Peyer's patch (tissue), 4 donors: ENCODE results near the gene RAB15. TPM values are rescaled to one million over a fixed set of nuclear protein-coding genes. Genes with fewer than 3 reads are reported as not detected.

Source experiments
- DNase-seq, 3 donors: peaks; one replicate each; pipeline ENCODE4 v3.0.0-alpha.2; 2017 to 2019
- H3K27ac ChIP-seq, 4 donors: fragments of 200-600 bp; sonication (generic); one replicate each; pipeline ENCODE4 v1.5.1; 2016 to 2019
- H3K27me3 ChIP-seq, 2 donors: fragments of 200-600 bp; sonication (generic); one replicate each; pipeline ENCODE4 v1.5.1; 2019
- H3K36me3 ChIP-seq, 3 donors: fragments of 200-600 bp; sonication (generic); one replicate each; pipeline ENCODE4 v1.5.1; 2016 to 2019
- H3K4me1 ChIP-seq, 4 donors: fragments of 200-600 bp; sonication (generic); one replicate each; pipeline ENCODE4 v1.5.1; 2016 to 2019
- H3K4me3 ChIP-seq, 4 donors: fragments of 200-600 bp; sonication (generic); 1 replicate in 3 of 4; 2 replicates in 1 of 4; pipeline ENCODE4 v1.5.1; 2016 to 2019; ENCODE audit warnings: mild to moderate bottlenecking in 1 of 4
- H3K9me3 ChIP-seq, 4 donors: fragments of 200-600 bp; sonication (generic); one replicate each; pipeline ENCODE4 v1.5.1; 2016 to 2019; ENCODE audit warnings: mild to moderate bottlenecking in 1 of 4
- POLR2A ChIP-seq, 2 donors: fragments of 450-650 bp; IDR thresholded peaks; one replicate each; pipeline ENCODE4 v1.5.1; 2017; ENCODE audit warnings: antibody characterized with exemption in 2 of 2, mild to moderate bottlenecking in 2 of 2, moderate library complexity in 2 of 2
- total RNA-seq, 4 donors: library from RNA; depleted of rRNA; stranded (reverse); fragments of >200 nt; gene quantifications; one replicate each; pipeline ENCODE4 v1.1.0, GENCODE V29; 2016
- TF ChIP-seq, protein P1 (sequence below), 6 experiments: fragments of 450-650 bp in 4 of 6; fragments of 200-600 bp in 2 of 6; sonication (generic) in 1 of 6; IDR thresholded peaks; one replicate each; pipeline ENCODE4 v1.5.1; 2017 to 2019; ENCODE audit warnings: antibody characterized with exemption in 6 of 6, mild to moderate bottlenecking in 3 of 6, moderate library complexity in 1 of 6

RAB15 gene
- total RNA-seq, 4 donors from 2014 or later, result 17.4 to 29.8 (median 22.4) TPM

DNA sequence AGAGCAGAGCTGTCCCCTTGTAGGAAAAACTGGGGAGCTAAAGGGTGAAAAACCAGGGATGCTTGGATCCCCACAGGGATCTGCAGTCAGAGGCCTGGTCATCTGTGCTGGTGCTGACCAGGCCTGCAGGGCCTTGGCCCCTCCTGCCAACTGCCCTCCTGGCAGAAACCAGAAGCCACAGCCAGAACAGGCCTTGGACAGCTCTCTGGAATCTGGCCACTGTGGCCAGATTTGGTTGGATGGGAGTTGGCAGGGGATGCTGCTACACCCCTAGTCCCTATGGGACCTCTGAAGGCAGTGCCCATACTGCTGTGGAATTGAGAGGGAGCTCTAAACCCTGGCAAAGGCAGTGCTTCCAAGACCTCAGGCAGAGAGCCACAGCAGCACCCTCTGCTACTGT, 20.4 kb downstream of the RAB15 start:
- no peak for DNase-seq
- no peaks in the 10 kb centered on the region for H3K9me3 ChIP-seq
- H3K36me3 ChIP-seq, result peaks cover 0 to 18% (median 0%) of the 10 kb centered on the region in 3 donors
- no peaks in the 10 kb centered on the region for H3K4me1 ChIP-seq
- no peaks in the 10 kb centered on the region for H3K27me3 ChIP-seq
- no peak for TF ChIP-seq POLR2A (IDR thresholded peaks at IDR 0.05)
- TF ChIP-seq, protein P1, sequence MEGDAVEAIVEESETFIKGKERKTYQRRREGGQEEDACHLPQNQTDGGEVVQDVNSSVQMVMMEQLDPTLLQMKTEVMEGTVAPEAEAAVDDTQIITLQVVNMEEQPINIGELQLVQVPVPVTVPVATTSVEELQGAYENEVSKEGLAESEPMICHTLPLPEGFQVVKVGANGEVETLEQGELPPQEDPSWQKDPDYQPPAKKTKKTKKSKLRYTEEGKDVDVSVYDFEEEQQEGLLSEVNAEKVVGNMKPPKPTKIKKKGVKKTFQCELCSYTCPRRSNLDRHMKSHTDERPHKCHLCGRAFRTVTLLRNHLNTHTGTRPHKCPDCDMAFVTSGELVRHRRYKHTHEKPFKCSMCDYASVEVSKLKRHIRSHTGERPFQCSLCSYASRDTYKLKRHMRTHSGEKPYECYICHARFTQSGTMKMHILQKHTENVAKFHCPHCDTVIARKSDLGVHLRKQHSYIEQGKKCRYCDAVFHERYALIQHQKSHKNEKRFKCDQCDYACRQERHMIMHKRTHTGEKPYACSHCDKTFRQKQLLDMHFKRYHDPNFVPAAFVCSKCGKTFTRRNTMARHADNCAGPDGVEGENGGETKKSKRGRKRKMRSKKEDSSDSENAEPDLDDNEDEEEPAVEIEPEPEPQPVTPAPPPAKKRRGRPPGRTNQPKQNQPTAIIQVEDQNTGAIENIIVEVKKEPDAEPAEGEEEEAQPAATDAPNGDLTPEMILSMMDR (IDR thresholded peaks at IDR 0.05), result no peak
- no peak overlapping the region for H3K27ac ChIP-seq
- H3K4me3 ChIP-seq, result no peak overlapping the region

DNA sequence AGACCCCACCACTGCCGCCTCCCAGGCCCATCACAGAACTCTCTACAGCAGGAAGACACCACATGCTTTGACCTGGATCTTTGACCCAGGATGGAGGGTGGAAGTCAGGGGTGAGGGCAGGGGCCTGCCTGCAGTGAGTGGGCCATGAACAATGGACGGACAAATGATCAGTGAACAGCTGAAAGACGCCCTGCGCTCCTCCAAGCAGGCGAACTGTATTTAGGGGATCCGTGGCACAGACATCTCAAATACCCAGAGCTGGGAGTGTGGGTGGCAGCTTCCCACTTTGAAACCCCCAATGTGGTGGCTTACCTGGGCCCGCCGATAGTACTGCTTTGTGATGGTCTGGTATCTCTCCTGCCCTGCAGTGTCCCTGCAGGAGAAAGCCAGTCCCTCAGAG, 20.8 kb downstream of the RAB15 start:
- no peak for DNase-seq
- no peaks in the 10 kb centered on the region for H3K4me1 ChIP-seq
- H3K36me3 ChIP-seq, result peaks cover 0 to 18% (median 0%) of the 10 kb centered on the region in 3 donors
- no peaks in the 10 kb centered on the region for H3K9me3 ChIP-seq
- H3K27me3 ChIP-seq, result no peaks in the 10 kb centered on the region
- TF ChIP-seq, protein P1 (IDR thresholded peaks at IDR 0.05), result no peak
- no peak for TF ChIP-seq POLR2A (IDR thresholded peaks at IDR 0.05)
- no peak overlapping the region for H3K27ac ChIP-seq
- no peak overlapping the region for H3K4me3 ChIP-seq

DNA sequence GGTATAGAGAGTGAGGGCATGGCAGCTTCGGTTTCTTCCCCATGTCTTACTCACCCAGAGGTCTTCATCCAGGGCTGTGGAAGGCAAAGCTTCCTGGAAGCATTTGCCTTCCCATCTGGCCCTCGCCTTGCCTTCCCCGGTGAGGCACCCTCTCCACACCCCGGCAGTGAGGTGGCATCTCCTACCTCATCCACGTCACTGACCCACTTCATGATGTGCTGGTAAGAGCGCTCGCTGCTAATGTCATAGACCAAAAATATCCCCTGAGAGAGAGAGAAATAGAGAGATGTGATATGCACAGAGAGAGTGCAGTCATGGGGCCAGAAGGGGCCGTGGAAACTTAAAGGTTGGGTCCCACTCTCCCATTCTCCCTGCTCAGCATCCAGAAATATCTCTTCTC, 21.2 kb downstream of the RAB15 start:
- Histone ChIP-seq H3K9me3 (no peaks in the 10 kb centered on the region), H3K4me1 (no peaks in the 10 kb centered on the region), H3K27ac (no peak overlapping the region), H3K4me3 (no peak overlapping the region), H3K36me3 (peaks cover 0 to 18% (median 0%) of the 10 kb centered on the region in 3 donors), H3K27me3 (no peaks in the 10 kb centered on the region)
- TF ChIP-seq, protein P1 (IDR thresholded peaks at IDR 0.05), result no peak
- TF ChIP-seq POLR2A (IDR thresholded peaks at IDR 0.05), result no peak
- no peak for DNase-seq

DNA sequence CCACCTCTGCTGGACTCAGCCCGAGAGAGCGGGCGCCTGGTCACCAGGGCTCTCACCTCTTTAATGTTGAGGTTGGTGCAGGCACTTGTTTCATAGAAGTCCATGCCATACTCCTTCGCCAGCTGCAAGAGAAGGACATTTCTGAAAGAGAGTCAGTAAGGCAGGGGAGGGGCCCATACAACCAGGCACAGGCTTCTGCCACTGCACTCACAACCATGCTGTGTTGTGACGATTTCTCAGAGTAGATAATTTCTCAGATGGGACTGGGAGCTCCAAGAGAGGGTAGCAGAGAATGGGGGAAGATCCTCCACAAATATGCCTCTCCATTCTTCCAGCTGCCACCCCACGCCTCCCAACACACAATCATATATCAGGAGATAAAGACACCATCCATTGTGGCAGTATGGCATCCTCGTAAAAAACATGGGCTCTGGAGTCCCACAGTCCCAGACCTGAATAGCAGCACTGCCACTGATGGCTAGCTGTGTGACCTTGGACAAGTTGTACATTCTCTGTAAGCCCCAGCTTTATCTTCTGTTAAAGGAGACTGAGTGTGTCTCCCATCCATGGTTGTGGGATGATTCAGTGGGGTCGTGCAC, 23.4 kb downstream of the RAB15 start:
- Histone ChIP-seq H3K4me3 (no peak overlapping the region), H3K9me3 (no peaks in the 10 kb centered on the region), H3K27ac (no peak overlapping the region), H3K27me3 (no peaks in the 10 kb centered on the region), H3K36me3 (peaks cover 0 to 18% (median 0%) of the 10 kb centered on the region in 3 donors), H3K4me1 (peaks cover 0 to 3% (median 0%) of the 10 kb centered on the region in 4 donors)
- TF ChIP-seq POLR2A (IDR thresholded peaks at IDR 0.05), result no peak
- TF ChIP-seq, protein P1 (IDR thresholded peaks at IDR 0.05), result no peak
- DNase-seq, result peak in 1 of 3 donors; percentile 22

DNA sequence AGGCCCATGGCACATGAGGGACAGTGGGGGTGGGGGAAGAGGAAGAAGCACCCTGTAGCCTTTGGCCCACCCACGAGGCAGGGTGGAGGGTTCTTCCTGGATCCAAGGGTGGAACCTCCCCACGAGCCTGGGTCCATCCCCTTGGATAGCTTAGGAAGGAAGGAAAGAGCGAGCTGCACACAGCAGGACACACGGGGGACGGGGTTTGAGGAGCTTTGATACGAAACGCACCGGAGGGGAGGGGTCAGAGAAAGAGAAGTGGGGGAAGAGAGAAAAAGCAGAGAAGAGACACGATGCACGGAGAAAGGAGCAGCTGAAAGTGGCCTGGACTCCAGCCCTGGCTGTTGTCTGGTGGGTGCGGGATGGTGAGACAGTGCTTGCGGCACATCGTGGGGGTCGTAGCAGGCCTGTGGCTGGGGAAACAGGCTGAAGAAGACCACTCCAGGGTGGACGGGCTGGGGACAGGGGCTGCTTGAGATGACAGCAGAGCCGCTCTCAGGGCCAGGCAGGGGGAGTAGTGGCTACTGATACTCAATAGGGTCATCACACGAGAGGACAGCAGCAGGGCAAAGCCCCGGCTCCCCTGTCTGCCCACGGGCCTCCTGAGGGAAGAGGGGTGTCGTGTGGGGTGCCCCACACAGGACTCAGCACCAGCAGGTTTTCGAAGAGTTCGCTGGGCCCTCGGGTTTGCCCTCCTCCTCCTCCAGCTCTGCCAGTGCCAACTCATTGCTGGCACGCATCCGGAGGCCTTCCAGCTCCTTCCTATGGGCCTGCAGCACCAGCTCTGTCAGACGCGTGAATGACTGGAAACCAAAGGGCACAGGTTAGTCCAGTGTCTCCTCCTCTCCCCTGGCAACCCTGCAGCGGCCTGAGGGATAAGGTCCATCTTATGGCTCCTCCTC, 24.2 kb downstream of the RAB15 start:
- peaks cover 0 to 18% (median 0%) of the 10 kb centered on the region in 3 donors for H3K36me3 ChIP-seq
- peaks cover 0 to 10% (median 0%) of the 10 kb centered on the region in 4 donors for H3K4me1 ChIP-seq
- peak overlapping the region in 1 of 4 donors; percentile 58 for H3K27ac ChIP-seq
- DNase-seq, result peak in 2 of 3 donors; percentile 64 to 70
- H3K9me3 ChIP-seq, result no peaks in the 10 kb centered on the region
- TF ChIP-seq POLR2A (IDR thresholded peaks at IDR 0.05), result no peak
- TF ChIP-seq, protein P1 (IDR thresholded peaks at IDR 0.05), result no peak
- H3K27me3 ChIP-seq, result no peaks in the 10 kb centered on the region
- no peak overlapping the region for H3K4me3 ChIP-seq
